ENCODE data around the gene GDF11. TPM values are rescaled to one million over a fixed set of nuclear protein-coding genes. Genes with fewer than 3 reads are reported as not detected.

GDF11 gene
- total and polyA plus RNA-seq, 10 donors, result 3.5 to 14.5 (median 9.7) TPM

GRCh38 chr12:55712700-55713415, 30.1 kb upstream of the GDF11 start:
- H3K36me3 ChIP-seq, result peaks cover 0 to 3% (median 0%) of the 10 kb centered on the region in 6 donors
- intact Hi-C loops (cut with DNase I; ENCODE audit: low total_unique reads), result no loop called here
- peaks cover 0 to 17% (median 0%) of the 10 kb centered on the region in 7 donors for H3K27me3 ChIP-seq (replicated peaks in 1 of 7)
- 62 to 94% (median 71%) methylated on average over 1 of the region's 1 CpG for WGBS, 5 donors
- TF ChIP-seq POLR2AphosphoS5 (IDR thresholded peaks at IDR 0.05), result no peak
- no peak for TF ChIP-seq CTCF (IDR thresholded peaks at IDR 0.05 in 8 of 11, conservative IDR thresholded peaks at IDR 0.05 in 3 of 11)
- TF ChIP-seq POLR2A (IDR thresholded peaks at IDR 0.05), result no peak
- H3K9me3 ChIP-seq, result no peaks in the 10 kb centered on the region
- H3K4me3 ChIP-seq, result no peak overlapping the region
- H3K27ac ChIP-seq, result peak overlapping the region in 3 of 8 donors; percentile 13 to 50 (median 43)
- peaks cover 28 to 57% (median 41%) of the 10 kb centered on the region in 6 donors for H3K4me1 ChIP-seq
- DNase-seq, result peak; percentile 18

GRCh38 chr12:55713721-55714120, 29.2 kb upstream of the GDF11 start:
- no peak overlapping the region for H3K27ac ChIP-seq
- peaks cover 26 to 57% (median 41%) of the 10 kb centered on the region in 6 donors for H3K4me1 ChIP-seq
- H3K9me3 ChIP-seq, result no peaks in the 10 kb centered on the region
- no peak for TF ChIP-seq POLR2AphosphoS5 (IDR thresholded peaks at IDR 0.05)
- TF ChIP-seq POLR2A (IDR thresholded peaks at IDR 0.05), result no peak
- no peak for TF ChIP-seq CTCF (IDR thresholded peaks at IDR 0.05 in 8 of 11, conservative IDR thresholded peaks at IDR 0.05 in 3 of 11)
- peaks cover 0 to 10% (median 0%) of the 10 kb centered on the region in 7 donors for H3K27me3 ChIP-seq (replicated peaks in 1 of 7)
- WGBS, 5 donors, result 81 to 91% (median 87%) methylated on average over 2 of the region's 2 CpGs
- intact Hi-C loops (cut with DNase I; ENCODE audit: low total_unique reads), result no loop called here
- DNase-seq, result no peak
- H3K36me3 ChIP-seq, result peaks cover 0 to 12% (median 0%) of the 10 kb centered on the region in 6 donors
- H3K4me3 ChIP-seq, result no peak overlapping the region

- no peak for DNase-seq
- Histone ChIP-seq H3K9me3 (no peaks in the 10 kb centered on the region), H3K36me3 (peaks cover 0 to 27% (median 8%) of the 10 kb centered on the region in 6 donors), H3K4me3 (peak overlapping the region in 7 of 8 donors; percentile 70 to 98 (median 89)), H3K27ac (peak overlapping the region; percentile 83 to 97 (median 96)), H3K4me1 (peaks cover 25 to 60% (median 47%) of the 10 kb centered on the region in 6 donors), H3K27me3 (replicated peaks in 1 of 7) (no peaks in the 10 kb centered on the region)
- no peak for TF ChIP-seq POLR2A (IDR thresholded peaks at IDR 0.05)
- no peak for TF ChIP-seq CTCF (IDR thresholded peaks at IDR 0.05 in 8 of 11, conservative IDR thresholded peaks at IDR 0.05 in 3 of 11)
- TF ChIP-seq POLR2AphosphoS5 (IDR thresholded peaks at IDR 0.05), result no peak
- 72 to 81% (median 76%) methylated on average over 7 of the region's 7 CpGs for WGBS, 5 donors
- intact Hi-C loops (cut with DNase I; ENCODE audit: low total_unique reads), result no loop called here
Measured at GRCh38 chr12:55715169-55715764, 27.7 kb upstream of the GDF11 start.

Data from spleen (tissue), 11 donors.